ENCODE results near the gene CEP83. TPM values are rescaled to one million over a fixed set of nuclear protein-coding genes. Genes with fewer than 3 reads are reported as not detected.
A peak's percentile ranks its signal among the peaks of the same experiment; 100 is the strongest.
"Not testable (repeated sequence)": the region's sequence is repeated elsewhere in the genome, so short reads cannot be mapped to it uniquely, and the experiment has no call there.

The CEP83 gene
- polyA plus RNA-seq, 6 donors from 2014 or later, result 4.0 to 7.7 (median 6.5) TPM

DNA sequence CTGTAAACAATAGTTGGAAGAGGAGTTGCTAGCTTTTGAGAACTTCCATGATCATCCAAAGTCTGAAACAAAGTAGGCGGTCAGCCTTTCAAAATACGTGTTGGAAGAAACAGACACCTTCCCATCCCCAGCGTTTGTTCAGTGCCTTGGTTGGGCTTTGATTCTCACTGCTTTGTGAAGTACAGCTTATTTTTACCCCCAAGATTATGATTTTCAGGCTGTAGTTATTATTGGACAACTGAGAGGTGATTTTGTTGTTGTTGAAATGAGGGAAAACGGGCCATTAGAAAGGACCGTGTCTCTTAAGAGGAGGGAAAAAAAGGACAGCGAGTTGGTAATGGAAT lies 921 bp upstream of the CEP83 start:
- no peak for ATAC-seq (ENCODE audit: low read depth in 2 of 2)
- peaks cover 0 to 1% (median 0%) of the 10 kb centered on the region in 7 donors for H3K9me3 Mint-ChIP-seq
- peak overlapping the region; percentile 92 to 98 (median 95) for H3K4me3 Mint-ChIP-seq
- DNase-seq, result no peak
- H3K4me1 Mint-ChIP-seq, result peaks cover 4 to 33% (median 24%) of the 10 kb centered on the region in 3 donors
- peak overlapping the region; percentile 92 to 99 (median 98) for H3K27ac Mint-ChIP-seq
- H3K36me3 Mint-ChIP-seq, result peaks cover 0 to 5% of the 10 kb centered on the region in 2 donors
- no peaks in the 10 kb centered on the region for H3K27me3 Mint-ChIP-seq

GRCh38 chr12:94458877-94459727 lies 565 bp downstream of the CEP83 start:
- peak overlapping the region; percentile 92 to 99 (median 98) for H3K27ac Mint-ChIP-seq

DNA sequence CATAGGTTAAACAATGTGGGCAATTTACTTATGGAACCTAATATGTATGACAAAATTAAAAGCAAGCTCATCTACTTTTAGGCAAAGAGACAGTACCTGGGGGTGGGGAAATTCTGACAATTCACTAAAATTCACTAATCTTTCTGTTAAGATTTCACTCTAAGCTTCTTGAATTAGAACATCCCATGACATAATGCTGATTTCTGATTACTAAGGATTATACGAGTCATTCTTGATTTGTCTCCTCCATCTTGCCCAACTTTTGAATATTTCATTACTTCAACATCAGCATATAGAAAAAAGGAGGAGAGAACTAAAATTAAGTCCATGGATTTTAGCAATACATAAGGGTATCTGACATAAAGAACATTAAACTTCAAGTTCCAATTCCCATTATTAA lies 2.4 kb downstream of the CEP83 start:
- H3K27me3 Mint-ChIP-seq, result no peaks in the 10 kb centered on the region
- no peak for ATAC-seq (ENCODE audit: low read depth in 2 of 2)
- H3K36me3 Mint-ChIP-seq, result peaks cover 7 to 25% of the 10 kb centered on the region in 2 donors
- H3K27ac Mint-ChIP-seq, result peak overlapping the region in 2 of 6 donors; percentile 81 to 97
- no peak for DNase-seq
- peaks cover 4 to 36% (median 24%) of the 10 kb centered on the region in 3 donors for H3K4me1 Mint-ChIP-seq
- H3K9me3 Mint-ChIP-seq, result peaks cover 0 to 1% (median 0%) of the 10 kb centered on the region in 7 donors
- H3K4me3 Mint-ChIP-seq, result peak overlapping the region in 4 of 8 donors; percentile 15 to 93 (median 43)

More at GRCh38 chr12:94458877-94459727, 565 bp downstream of the CEP83 start:
- Mint-ChIP-seq H3K9me3 (peaks cover 0 to 1% (median 0%) of the 10 kb centered on the region in 7 donors), H3K27me3 (no peaks in the 10 kb centered on the region), H3K4me3 (peak overlapping the region; percentile 92 to 98 (median 95)), H3K4me1 (peaks cover 4 to 33% (median 24%) of the 10 kb centered on the region in 3 donors), H3K36me3 (peaks cover 0 to 16% of the 10 kb centered on the region in 2 donors)
- ATAC-seq (ENCODE audit: low read depth in 2 of 2), result peak; percentile 34 to 35
- peak; percentile 9 for DNase-seq

DNA sequence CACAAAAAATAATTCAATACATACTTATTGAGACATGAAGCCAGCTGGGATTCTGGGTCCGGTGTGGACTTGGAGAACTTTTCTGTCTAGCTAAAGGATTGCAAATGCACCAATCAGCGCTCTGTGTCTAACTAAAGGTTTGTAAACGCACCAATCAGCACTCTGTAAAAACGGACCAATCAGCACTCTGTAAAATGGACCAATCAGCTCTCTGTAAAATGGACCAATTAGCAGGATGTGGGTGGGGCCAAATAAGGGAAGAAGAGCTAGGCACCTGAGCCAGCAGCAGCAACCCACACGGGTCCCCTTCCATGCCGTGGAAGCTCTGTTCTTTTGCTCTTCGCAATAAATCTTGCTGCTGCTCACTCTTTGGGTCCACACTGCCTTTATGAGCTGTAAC lies 5.3 kb downstream of the CEP83 start:
- Mint-ChIP-seq H3K27ac (peak overlapping the region in 1 of 6 donors; percentile 8), H3K4me1 (peaks cover 4 to 30% (median 15%) of the 10 kb centered on the region in 3 donors), H3K36me3 (peaks cover 7 to 27% of the 10 kb centered on the region in 2 donors), H3K4me3 (peak overlapping the region in 1 of 8 donors; percentile 36)
- not testable (repeated sequence) for H3K27me3 Mint-ChIP-seq; DNase-seq; H3K9me3 Mint-ChIP-seq; ATAC-seq (ENCODE audit: low read depth in 2 of 2)

GRCh38 chr12:94445662-94446061 lies 14.0 kb downstream of the CEP83 start:
- H3K9me3 Mint-ChIP-seq, result peaks cover 0 to 21% (median 17%) of the 10 kb centered on the region in 7 donors
- no peaks in the 10 kb centered on the region for H3K27me3 Mint-ChIP-seq
- H3K36me3 Mint-ChIP-seq, result peaks cover 7 to 8% of the 10 kb centered on the region in 2 donors
- H3K4me3 Mint-ChIP-seq, result peak overlapping the region in 1 of 8 donors; percentile 22
- no peak overlapping the region for H3K27ac Mint-ChIP-seq
- no peak for DNase-seq
- no peak for ATAC-seq (ENCODE audit: low read depth in 2 of 2)
- peaks cover 2 to 7% (median 3%) of the 10 kb centered on the region in 3 donors for H3K4me1 Mint-ChIP-seq

DNA sequence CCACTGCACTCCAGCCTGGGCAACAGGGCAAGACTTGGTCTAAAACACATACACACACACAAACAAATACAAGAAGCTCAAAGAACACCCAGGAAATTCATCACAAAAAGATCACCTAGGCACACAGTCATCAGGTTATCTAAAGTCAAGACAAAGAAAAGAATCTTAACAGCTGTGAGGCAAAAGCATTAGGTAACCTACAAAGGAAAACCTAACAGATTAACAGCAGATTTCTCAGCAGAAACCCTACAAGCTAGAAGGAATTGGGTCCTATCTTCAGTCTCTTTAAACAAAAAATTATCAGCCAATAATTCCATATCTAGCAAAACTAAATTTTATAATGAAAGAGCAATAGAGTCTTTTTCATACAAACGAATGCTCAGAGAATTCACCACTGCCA lies 22.4 kb downstream of the CEP83 start:
- H3K9me3 Mint-ChIP-seq, result peaks cover 0 to 10% (median 8%) of the 10 kb centered on the region in 7 donors
- ATAC-seq (ENCODE audit: low read depth in 2 of 2) (no peak), DNase-seq (no peak)
- peaks cover 18 to 44% (median 23%) of the 10 kb centered on the region in 3 donors for H3K4me1 Mint-ChIP-seq
- H3K27ac Mint-ChIP-seq, result peak overlapping the region in 1 of 6 donors; percentile 32
- peaks cover 0 to 7% of the 10 kb centered on the region in 2 donors for H3K36me3 Mint-ChIP-seq
- no peaks in the 10 kb centered on the region for H3K27me3 Mint-ChIP-seq
- H3K4me3 Mint-ChIP-seq, result peak overlapping the region in 1 of 8 donors; percentile 42

- no peaks in the 10 kb centered on the region for H3K27me3 Mint-ChIP-seq
- H3K4me1 Mint-ChIP-seq, result peaks cover 17 to 36% (median 23%) of the 10 kb centered on the region in 3 donors
- peak overlapping the region in 2 of 6 donors; percentile 39 to 72 for H3K27ac Mint-ChIP-seq
- peaks cover 2 to 15% (median 13%) of the 10 kb centered on the region in 7 donors for H3K9me3 Mint-ChIP-seq
- H3K4me3 Mint-ChIP-seq, result no peak overlapping the region
- H3K36me3 Mint-ChIP-seq, result peaks cover 11 to 18% of the 10 kb centered on the region in 2 donors
- no peak for DNase-seq
- peak in 1 of 2 donors; percentile 21 for ATAC-seq (ENCODE audit: low read depth in 2 of 2)
These were observed 24.1 kb downstream of the CEP83 start for GRCh38 chr12:94435511-94435927.

DNA sequence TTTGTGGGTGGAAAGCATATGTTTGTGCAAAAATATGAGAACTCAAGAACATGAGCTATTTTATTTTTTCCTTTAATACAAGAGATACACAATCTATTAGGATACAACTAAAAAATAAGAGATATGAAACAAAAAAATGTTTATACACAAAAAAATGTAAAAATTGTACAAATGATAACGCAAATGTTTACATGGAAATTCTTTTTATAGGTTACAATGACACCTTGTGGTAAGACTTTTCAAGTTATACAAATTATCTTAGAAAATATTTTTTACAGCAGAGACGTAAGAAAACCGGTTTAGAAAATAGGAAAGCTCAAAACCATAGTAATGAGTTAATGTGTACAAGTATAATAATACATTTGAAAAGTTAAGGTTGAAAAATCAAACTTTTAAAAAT lies 25.5 kb downstream of the CEP83 start:
- Mint-ChIP-seq H3K4me3 (no peak overlapping the region), H3K36me3 (peaks cover 17 to 21% of the 10 kb centered on the region in 2 donors)

DNA sequence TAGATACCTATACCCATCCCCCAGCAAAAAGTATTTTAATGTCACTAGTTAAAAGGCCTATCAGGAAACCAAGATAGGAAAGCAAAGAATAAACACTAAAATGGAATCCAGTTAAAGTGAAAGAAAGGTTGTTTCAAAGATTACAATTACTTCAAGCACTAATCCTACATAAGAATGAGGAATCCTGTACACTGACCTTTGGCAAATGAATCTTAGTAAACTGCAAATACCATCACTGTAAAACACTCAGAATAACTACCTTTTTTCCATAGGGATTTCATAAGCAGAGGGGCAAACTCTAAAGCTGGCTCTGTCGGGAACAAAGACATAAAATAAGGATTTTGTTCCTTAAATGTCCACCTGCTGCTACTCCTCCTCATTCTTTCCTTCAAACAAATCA lies 25.9 kb downstream of the CEP83 start:
- Mint-ChIP-seq H3K9me3 (peaks cover 3 to 31% (median 21%) of the 10 kb centered on the region in 7 donors), H3K27me3 (no peaks in the 10 kb centered on the region), H3K27ac (no peak overlapping the region), H3K36me3 (peaks cover 17 to 21% of the 10 kb centered on the region in 2 donors), H3K4me3 (no peak overlapping the region), H3K4me1 (peaks cover 14 to 35% (median 18%) of the 10 kb centered on the region in 3 donors)
- ATAC-seq (ENCODE audit: low read depth in 2 of 2), result no peak
- DNase-seq, result no peak

More for the DNA sequence above, 25.5 kb downstream of the CEP83 start:
- Mint-ChIP-seq H3K27me3 (no peaks in the 10 kb centered on the region), H3K9me3 (peaks cover 3 to 27% (median 21%) of the 10 kb centered on the region in 7 donors), H3K27ac (no peak overlapping the region), H3K4me1 (peaks cover 17 to 35% (median 23%) of the 10 kb centered on the region in 3 donors)
- DNase-seq (no peak), ATAC-seq (ENCODE audit: low read depth in 2 of 2) (no peak)

- H3K4me1 Mint-ChIP-seq, result peaks cover 4 to 14% (median 11%) of the 10 kb centered on the region in 3 donors
- H3K27me3 Mint-ChIP-seq, result no peaks in the 10 kb centered on the region
- DNase-seq (no peak), ATAC-seq (ENCODE audit: low read depth in 2 of 2) (no peak)
- no peak overlapping the region for H3K4me3 Mint-ChIP-seq
- H3K36me3 Mint-ChIP-seq, result peaks cover 17 to 21% of the 10 kb centered on the region in 2 donors
- peaks cover 3 to 36% (median 24%) of the 10 kb centered on the region in 7 donors for H3K9me3 Mint-ChIP-seq
- H3K27ac Mint-ChIP-seq, result peak overlapping the region in 1 of 6 donors; percentile 18
These were observed 29.4 kb downstream of the CEP83 start for GRCh38 chr12:94430304-94430703.

DNA sequence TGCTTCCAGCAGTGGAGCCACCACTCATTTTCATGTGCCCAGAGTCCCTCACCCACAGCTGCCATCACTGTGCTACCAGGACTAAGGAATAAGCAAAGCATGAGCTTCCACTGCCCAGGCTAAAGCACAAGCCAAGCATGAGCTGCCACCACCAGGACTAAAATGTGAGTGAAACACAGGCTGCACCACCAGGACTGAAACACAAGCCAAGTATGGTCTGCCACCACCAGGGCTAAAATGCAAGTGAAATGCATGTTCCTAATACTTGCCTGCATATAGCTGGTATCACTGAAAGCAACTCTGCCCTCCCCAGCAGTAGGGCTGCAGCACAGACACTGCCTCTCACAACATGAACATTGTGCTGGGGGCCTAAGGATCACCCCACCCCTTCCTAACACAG lies 30.0 kb downstream of the CEP83 start:
- ATAC-seq (ENCODE audit: low read depth in 2 of 2) (no peak), DNase-seq (no peak)
- Mint-ChIP-seq H3K4me3 (no peak overlapping the region), H3K4me1 (peaks cover 0 to 8% (median 6%) of the 10 kb centered on the region in 3 donors), H3K27ac (peak overlapping the region in 1 of 6 donors; percentile 78), H3K27me3 (no peaks in the 10 kb centered on the region), H3K9me3 (peaks cover 3 to 36% (median 24%) of the 10 kb centered on the region in 7 donors), H3K36me3 (peaks cover 17 to 21% of the 10 kb centered on the region in 2 donors)

DNA sequence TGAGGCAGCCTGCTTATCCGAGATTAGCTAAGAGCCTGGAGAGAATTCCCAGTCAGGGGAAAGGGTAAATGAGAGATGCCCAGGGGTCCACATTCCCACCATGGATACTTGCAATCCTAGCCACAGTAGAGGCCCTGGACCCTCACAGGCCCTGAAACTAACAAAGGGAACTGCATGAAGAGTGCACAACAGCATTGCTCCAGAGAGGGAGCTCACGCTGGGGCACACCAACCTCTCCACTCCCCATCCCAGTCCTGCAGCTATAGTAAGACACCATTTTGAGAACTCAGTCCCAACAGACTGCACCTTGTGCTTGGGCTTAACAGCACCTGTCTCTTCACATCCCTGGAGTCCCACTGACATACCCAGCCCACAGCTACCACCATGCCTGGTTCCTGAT lies 30.5 kb downstream of the CEP83 start:
- no peak overlapping the region for H3K4me3 Mint-ChIP-seq
- peaks cover 0 to 8% (median 6%) of the 10 kb centered on the region in 3 donors for H3K4me1 Mint-ChIP-seq
- H3K27ac Mint-ChIP-seq, result no peak overlapping the region
- no peak for ATAC-seq (ENCODE audit: low read depth in 2 of 2)
- no peak for DNase-seq
- no peaks in the 10 kb centered on the region for H3K27me3 Mint-ChIP-seq
- H3K36me3 Mint-ChIP-seq, result peaks cover 17 to 21% of the 10 kb centered on the region in 2 donors
- H3K9me3 Mint-ChIP-seq, result peaks cover 3 to 36% (median 24%) of the 10 kb centered on the region in 7 donors

- Mint-ChIP-seq H3K27ac (no peak overlapping the region), H3K9me3 (peaks cover 3 to 46% (median 32%) of the 10 kb centered on the region in 7 donors), H3K36me3 (peaks cover 25 to 26% of the 10 kb centered on the region in 2 donors), H3K4me1 (peaks cover 0 to 3% (median 0%) of the 10 kb centered on the region in 3 donors), H3K4me3 (no peak overlapping the region), H3K27me3 (no peaks in the 10 kb centered on the region)
- ATAC-seq (ENCODE audit: low read depth in 2 of 2) (no peak), DNase-seq (no peak)
These were observed 31.9 kb downstream of the CEP83 start for GRCh38 chr12:94427501-94428381.
